Measurements from ENCODE around the gene KRT71. TPM values are rescaled to one million over a fixed set of nuclear protein-coding genes. Genes with fewer than 3 reads are reported as not detected.
A peak's percentile ranks its signal among the peaks of the same experiment; 100 is the strongest.

The KRT71 gene
- total RNA-seq, 1 donor from 2014 or later, result not detected

DNA sequence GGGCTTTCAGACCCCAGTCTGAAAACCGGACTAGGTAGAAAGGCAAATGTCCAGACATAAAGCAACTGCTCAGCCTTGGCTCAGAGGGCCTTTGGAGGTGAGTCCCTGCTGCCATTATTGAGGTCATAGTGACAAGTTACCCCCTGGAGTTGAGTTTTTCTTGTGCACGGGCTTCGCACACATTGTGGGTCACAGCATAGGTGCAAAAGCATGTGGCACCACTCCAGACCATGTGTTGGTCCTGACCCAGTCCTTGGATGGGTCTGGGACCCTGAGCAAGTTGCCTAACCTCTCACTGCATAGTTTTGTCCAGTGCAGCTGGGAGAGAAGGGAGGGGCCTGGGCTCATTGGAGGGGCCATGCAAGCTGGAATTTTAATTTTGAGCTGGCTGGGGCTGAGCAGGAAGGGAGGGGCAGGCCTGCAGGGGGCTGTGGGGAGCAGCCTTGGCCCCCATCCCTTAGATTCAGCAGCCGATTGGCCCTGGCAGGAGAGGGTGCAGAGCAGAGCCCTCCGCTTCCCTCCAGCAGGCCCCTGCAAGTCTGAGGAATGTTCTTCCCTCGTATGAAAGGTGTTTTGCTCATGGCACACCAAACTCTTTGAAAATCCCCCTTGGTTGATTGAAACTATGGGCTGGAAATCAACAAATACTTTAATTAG lies 28.6 kb downstream of the KRT71 start:
- peaks cover 11% of the 10 kb centered on the region for H3K4me1 Mint-ChIP-seq (ENCODE audit: low read depth)
- TF ChIP-seq, protein P1, sequence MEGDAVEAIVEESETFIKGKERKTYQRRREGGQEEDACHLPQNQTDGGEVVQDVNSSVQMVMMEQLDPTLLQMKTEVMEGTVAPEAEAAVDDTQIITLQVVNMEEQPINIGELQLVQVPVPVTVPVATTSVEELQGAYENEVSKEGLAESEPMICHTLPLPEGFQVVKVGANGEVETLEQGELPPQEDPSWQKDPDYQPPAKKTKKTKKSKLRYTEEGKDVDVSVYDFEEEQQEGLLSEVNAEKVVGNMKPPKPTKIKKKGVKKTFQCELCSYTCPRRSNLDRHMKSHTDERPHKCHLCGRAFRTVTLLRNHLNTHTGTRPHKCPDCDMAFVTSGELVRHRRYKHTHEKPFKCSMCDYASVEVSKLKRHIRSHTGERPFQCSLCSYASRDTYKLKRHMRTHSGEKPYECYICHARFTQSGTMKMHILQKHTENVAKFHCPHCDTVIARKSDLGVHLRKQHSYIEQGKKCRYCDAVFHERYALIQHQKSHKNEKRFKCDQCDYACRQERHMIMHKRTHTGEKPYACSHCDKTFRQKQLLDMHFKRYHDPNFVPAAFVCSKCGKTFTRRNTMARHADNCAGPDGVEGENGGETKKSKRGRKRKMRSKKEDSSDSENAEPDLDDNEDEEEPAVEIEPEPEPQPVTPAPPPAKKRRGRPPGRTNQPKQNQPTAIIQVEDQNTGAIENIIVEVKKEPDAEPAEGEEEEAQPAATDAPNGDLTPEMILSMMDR (IDR thresholded peaks at IDR 0.05), result no peak
- no peaks in the 10 kb centered on the region for H3K9me3 Mint-ChIP-seq (ENCODE audit: low read depth)
- H3K4me3 Mint-ChIP-seq (ENCODE audit: unreplicated experiment), result no peak overlapping the region
- H3K27me3 Mint-ChIP-seq (ENCODE audit: low read depth), result peaks cover 31% of the 10 kb centered on the region
- DNase-seq (ENCODE audit: low spot score), result peak; percentile 46
- no peak overlapping the region for H3K27ac Mint-ChIP-seq (ENCODE audit: unreplicated experiment)
- H3K36me3 Mint-ChIP-seq (ENCODE audit: low read depth), result no peaks in the 10 kb centered on the region

DNA sequence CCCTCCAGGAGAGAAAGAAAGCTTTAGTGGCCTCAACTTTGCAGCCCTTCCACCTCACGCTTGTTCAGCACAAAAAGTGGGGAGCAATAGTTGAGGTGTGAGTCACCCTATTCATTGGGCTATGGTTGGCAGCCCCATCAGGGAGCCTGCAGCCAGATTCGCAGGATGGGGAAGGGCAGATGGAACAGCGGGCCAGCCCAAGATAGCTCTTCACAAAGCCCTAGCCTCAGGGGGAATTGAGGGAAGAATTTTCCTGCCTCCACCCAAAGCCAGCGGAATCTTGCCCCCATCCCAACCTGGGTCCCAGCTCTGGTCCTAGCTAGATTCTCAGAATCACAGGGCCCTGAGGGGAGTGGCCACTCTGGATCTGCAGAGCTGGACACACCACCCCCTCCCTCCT lies 29.1 kb downstream of the KRT71 start:
- DNase-seq (ENCODE audit: low spot score), result peak; percentile 36
- Mint-ChIP-seq H3K4me3 (ENCODE audit: unreplicated experiment) (no peak overlapping the region), H3K36me3 (ENCODE audit: low read depth) (no peaks in the 10 kb centered on the region), H3K9me3 (ENCODE audit: low read depth) (no peaks in the 10 kb centered on the region), H3K4me1 (ENCODE audit: low read depth) (peaks cover 11% of the 10 kb centered on the region), H3K27ac (ENCODE audit: unreplicated experiment) (no peak overlapping the region), H3K27me3 (ENCODE audit: low read depth) (peaks cover 34% of the 10 kb centered on the region)
- TF ChIP-seq, protein P1 (IDR thresholded peaks at IDR 0.05), result no peak

DNA sequence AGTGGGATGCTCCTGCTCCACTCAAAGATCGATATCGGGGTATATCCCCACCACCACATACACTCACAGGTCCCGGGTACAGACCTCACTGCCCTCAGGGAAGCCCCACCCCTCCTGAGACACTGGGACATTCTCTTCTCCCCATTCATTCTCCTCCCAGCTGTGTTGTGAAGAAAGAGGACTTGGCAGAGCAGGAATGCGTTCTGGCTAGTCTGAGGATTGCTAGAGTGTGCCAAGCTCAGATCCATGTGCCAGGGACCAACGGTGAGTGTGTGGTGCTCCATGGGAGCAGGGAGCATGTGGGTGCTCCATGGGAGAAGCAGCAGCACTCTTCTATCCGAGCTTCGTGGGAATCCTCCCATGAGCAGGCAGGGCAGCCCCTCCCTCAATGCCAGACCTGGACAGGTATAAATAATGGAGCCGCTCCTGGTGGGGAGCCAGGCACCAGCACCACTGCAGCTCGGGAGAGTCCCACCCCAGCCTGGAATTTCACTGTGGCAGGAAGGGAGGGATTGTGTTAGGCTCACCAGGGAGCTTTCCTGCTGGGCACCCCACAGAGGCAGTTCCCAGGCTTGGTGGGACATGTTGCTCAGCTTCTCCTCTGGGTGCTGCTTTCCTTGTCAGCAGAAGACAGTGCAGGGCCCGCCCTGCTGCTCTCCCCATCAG lies 30.5 kb downstream of the KRT71 start:
- no peak overlapping the region for H3K4me3 Mint-ChIP-seq (ENCODE audit: unreplicated experiment)
- peaks cover 11% of the 10 kb centered on the region for H3K4me1 Mint-ChIP-seq (ENCODE audit: low read depth)
- no peaks in the 10 kb centered on the region for H3K36me3 Mint-ChIP-seq (ENCODE audit: low read depth)
- peaks cover 40% of the 10 kb centered on the region for H3K27me3 Mint-ChIP-seq (ENCODE audit: low read depth)
- peak; percentile 50 for DNase-seq (ENCODE audit: low spot score)
- TF ChIP-seq, protein P1 (IDR thresholded peaks at IDR 0.05), result no peak
- H3K27ac Mint-ChIP-seq (ENCODE audit: unreplicated experiment), result no peak overlapping the region
- H3K9me3 Mint-ChIP-seq (ENCODE audit: low read depth), result no peaks in the 10 kb centered on the region

GRCh38 chr12:52521568-52522266 lies 31.2 kb downstream of the KRT71 start:
- H3K9me3 Mint-ChIP-seq (ENCODE audit: low read depth), result no peaks in the 10 kb centered on the region
- TF ChIP-seq, protein P1 (IDR thresholded peaks at IDR 0.05), result no peak
- no peak overlapping the region for H3K4me3 Mint-ChIP-seq (ENCODE audit: unreplicated experiment)
- no peaks in the 10 kb centered on the region for H3K36me3 Mint-ChIP-seq (ENCODE audit: low read depth)
- peaks cover 43% of the 10 kb centered on the region for H3K27me3 Mint-ChIP-seq (ENCODE audit: low read depth)
- peaks cover 11% of the 10 kb centered on the region for H3K4me1 Mint-ChIP-seq (ENCODE audit: low read depth)
- H3K27ac Mint-ChIP-seq (ENCODE audit: unreplicated experiment), result no peak overlapping the region
- DNase-seq (ENCODE audit: low spot score), result no peak

- no peak for DNase-seq (ENCODE audit: low spot score)
- Mint-ChIP-seq H3K27ac (ENCODE audit: unreplicated experiment) (peak overlapping the region; percentile 17), H3K36me3 (ENCODE audit: low read depth) (no peaks in the 10 kb centered on the region), H3K27me3 (ENCODE audit: low read depth) (peaks cover 42% of the 10 kb centered on the region), H3K4me1 (ENCODE audit: low read depth) (peaks cover 11% of the 10 kb centered on the region), H3K4me3 (ENCODE audit: unreplicated experiment) (no peak overlapping the region), H3K9me3 (ENCODE audit: low read depth) (no peaks in the 10 kb centered on the region)
- TF ChIP-seq, protein P1 (IDR thresholded peaks at IDR 0.05), result no peak
These were observed 31.8 kb downstream of the KRT71 start for GRCh38 chr12:52521175-52521567.

Data from chondrocyte (in vitro differentiated cells).